Activated B cell treated with CpG ODN at 0.5 μM for 24 hours (primary cell): ENCODE measurements around the gene FLACC1. TPM values are rescaled to one million over a fixed set of nuclear protein-coding genes. Genes with fewer than 3 reads are reported as not detected.
"Not testable (repeated sequence)": the region's sequence is repeated elsewhere in the genome, so short reads cannot be mapped to it uniquely, and the experiment has no call there.

Experiments used
- ATAC-seq: fragments of 200-7000 bp; cut with Tn5 transposase; one replicate; pipeline ENCODE4 v1.10.0; 2021; ENCODE audit warnings: low read depth, mild to moderate bottlenecking, moderate library complexity
- CTCF ChIA-PET: fragments of 350-600 bp; sonication (Branson Sonifier 250); formaldehyde crosslinking; loops from one replicate; lab custom pipeline; 2021; ENCODE audit warnings: antibody characterized with exemption; lab: Charles Lee
- POLR2A ChIA-PET: fragments of 350-600 bp; sonication (Branson Sonifier 250); formaldehyde crosslinking; loops from one replicate; lab custom pipeline; 2021; ENCODE audit warnings: antibody characterized with exemption; lab: Charles Lee
- DNase-seq: peaks from one replicate; pipeline ENCODE4 v3.0.0; 2022
- H3K27ac Mint-ChIP-seq: one replicate; pipeline ENCODE4 v1.8.0; 2020; ENCODE audit warnings: mixed read lengths
- H3K27me3 Mint-ChIP-seq: one replicate; pipeline ENCODE4 v1.8.0; 2021; ENCODE audit warnings: mixed read lengths
- H3K36me3 Mint-ChIP-seq: one replicate; pipeline ENCODE4 v1.8.0; 2021; ENCODE audit warnings: low read depth, mixed read lengths
- H3K4me1 Mint-ChIP-seq: one replicate; pipeline ENCODE4 v1.8.0; 2021; ENCODE audit warnings: mixed read lengths
- H3K4me3 Mint-ChIP-seq: one replicate; pipeline ENCODE4 v1.8.0; 2020; ENCODE audit warnings: mild to moderate bottlenecking, mixed read lengths
- H3K9me3 Mint-ChIP-seq: one replicate; pipeline ENCODE4 v1.8.0; 2020; ENCODE audit warnings: mixed read lengths
- intact Hi-C: fragments of 100-400 bp; cut with micrococcal nuclease; formaldehyde crosslinking; loops from one replicate; pipeline ENCODE4 v1.15.1; 2024
- total RNA-seq: library from RNA; stranded (reverse); gene quantifications from 2 replicates; pipeline ENCODE4 v1.2.3, GENCODE V29; 2022
- TF ChIP-seq, protein P1 (sequence below): fragments of 200-600 bp; IDR thresholded peaks from one replicate; pipeline ENCODE4 v1.8.0; 2022; ENCODE audit warnings: antibody characterized with exemption, mild to moderate bottlenecking

FLACC1 gene
- total RNA-seq, 1 donor from 2014 or later = 4.6 TPM

DNA sequence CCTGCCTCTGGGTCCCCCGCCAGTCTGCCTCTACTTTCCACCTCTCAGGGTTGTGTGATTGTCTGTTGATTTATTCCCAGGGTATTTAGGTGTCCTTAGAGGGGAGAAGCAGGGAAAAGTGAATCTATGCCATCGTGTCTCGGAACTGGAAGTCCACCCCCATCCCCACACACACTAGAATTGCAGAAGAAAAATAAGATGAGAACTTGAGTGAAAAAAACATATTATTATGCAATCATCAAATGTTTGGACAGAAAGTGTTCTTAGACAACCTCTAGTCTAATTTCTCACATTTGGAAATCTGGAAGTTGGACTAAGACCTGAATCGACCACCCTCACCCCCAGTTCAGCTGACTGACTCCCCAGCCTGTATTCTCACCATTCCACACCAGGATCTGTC is 110.9 kb downstream of the FLACC1 start:
- H3K4me1 Mint-ChIP-seq = peaks cover 77% of the 10 kb centered on the region
- no peak overlapping the region for H3K4me3 Mint-ChIP-seq
- H3K27me3 Mint-ChIP-seq = no peaks in the 10 kb centered on the region
- H3K9me3 Mint-ChIP-seq = no peaks in the 10 kb centered on the region
- TF ChIP-seq, protein P1, sequence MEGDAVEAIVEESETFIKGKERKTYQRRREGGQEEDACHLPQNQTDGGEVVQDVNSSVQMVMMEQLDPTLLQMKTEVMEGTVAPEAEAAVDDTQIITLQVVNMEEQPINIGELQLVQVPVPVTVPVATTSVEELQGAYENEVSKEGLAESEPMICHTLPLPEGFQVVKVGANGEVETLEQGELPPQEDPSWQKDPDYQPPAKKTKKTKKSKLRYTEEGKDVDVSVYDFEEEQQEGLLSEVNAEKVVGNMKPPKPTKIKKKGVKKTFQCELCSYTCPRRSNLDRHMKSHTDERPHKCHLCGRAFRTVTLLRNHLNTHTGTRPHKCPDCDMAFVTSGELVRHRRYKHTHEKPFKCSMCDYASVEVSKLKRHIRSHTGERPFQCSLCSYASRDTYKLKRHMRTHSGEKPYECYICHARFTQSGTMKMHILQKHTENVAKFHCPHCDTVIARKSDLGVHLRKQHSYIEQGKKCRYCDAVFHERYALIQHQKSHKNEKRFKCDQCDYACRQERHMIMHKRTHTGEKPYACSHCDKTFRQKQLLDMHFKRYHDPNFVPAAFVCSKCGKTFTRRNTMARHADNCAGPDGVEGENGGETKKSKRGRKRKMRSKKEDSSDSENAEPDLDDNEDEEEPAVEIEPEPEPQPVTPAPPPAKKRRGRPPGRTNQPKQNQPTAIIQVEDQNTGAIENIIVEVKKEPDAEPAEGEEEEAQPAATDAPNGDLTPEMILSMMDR = no peak
- ChIA-PET POLR2A (interaction anchor here (3.1 kb wide), 1 partner anchor 14 kb away, joined by 19 read pairs; the partner anchor contains the start of gene CASP8), CTCF (no interaction called here)
- ATAC-seq (no peak), DNase-seq (no peak)
- peak overlapping the region; percentile 50 for H3K27ac Mint-ChIP-seq
- intact Hi-C loops = no loop called here
- H3K36me3 Mint-ChIP-seq = peaks cover 17% of the 10 kb centered on the region

GRCh38 chr2:201244829-201245228 is 112.3 kb downstream of the FLACC1 start:
- TF ChIP-seq, protein P1 = no peak
- Mint-ChIP-seq H3K36me3 (peaks cover 25% of the 10 kb centered on the region), H3K4me1 (peaks cover 77% of the 10 kb centered on the region), H3K4me3 (no peak overlapping the region), H3K9me3 (no peaks in the 10 kb centered on the region), H3K27me3 (no peaks in the 10 kb centered on the region), H3K27ac (peak overlapping the region; percentile 46)
- POLR2A ChIA-PET = interaction anchor here (0.6 to 1.2 kb wide), 2 partner anchors 15 to 17 kb away, joined by 3 to 17 read pairs; partner anchors contain the start of gene CASP8
- ATAC-seq (no peak), DNase-seq (no peak)
- intact Hi-C loops = loop anchor here (2.0 kb wide), 1 partner anchor 14 kb away; no protein-coding TSS in a partner anchor
- CTCF ChIA-PET = no interaction called here

DNA sequence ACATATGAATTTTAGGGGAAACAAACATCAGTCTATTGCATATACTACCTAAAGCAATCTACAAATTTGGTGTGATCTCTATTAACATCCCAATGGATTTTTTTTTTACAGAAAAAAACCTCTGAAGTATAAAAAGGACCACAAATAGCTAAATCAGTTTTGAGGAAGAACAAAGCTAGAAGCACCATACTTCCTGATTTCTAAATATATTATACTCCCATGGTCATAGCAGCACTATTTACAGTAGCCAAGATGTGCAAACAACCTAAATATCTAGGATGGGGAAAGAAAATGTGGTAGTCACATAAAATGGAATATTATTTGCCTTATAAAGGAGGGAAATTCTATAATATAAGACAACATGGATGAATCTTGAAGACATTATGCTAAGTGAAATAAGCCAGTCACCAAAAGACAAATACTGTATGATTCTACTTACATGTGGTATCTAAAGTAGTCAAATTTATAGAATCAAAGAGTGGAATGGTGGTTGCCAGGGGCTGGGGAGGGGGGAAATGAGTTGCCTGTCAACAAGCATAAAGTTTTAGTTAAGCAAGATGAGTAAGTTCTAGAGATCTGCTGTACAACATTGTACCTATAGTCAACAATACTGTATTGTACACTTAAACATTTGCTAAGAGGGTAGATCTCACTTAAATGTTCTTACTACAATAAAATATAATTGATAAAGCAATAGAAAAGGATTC is 114.4 kb downstream of the FLACC1 start:
- no peak for ATAC-seq
- no peak for DNase-seq
- Mint-ChIP-seq H3K4me3 (no peak overlapping the region), H3K9me3 (no peaks in the 10 kb centered on the region), H3K4me1 (peaks cover 74% of the 10 kb centered on the region), H3K36me3 (peaks cover 33% of the 10 kb centered on the region), H3K27ac (peak overlapping the region; percentile 54), H3K27me3 (no peaks in the 10 kb centered on the region)
- ChIA-PET POLR2A (interaction anchor here (0.6 to 2.6 kb wide), 7 partner anchors 9 to 101 kb away, joined by 3 to 17 read pairs (median 7); partner anchors contain the start of gene CASP8), CTCF (interaction anchor here (0.7 to 2.1 kb wide), 5 partner anchors 14 to 337 kb away, joined by 3 to 9 read pairs (median 4); partner anchors contain the start of gene CASP8)
- TF ChIP-seq, protein P1 = no peak
- intact Hi-C loops = no loop called here

DNA sequence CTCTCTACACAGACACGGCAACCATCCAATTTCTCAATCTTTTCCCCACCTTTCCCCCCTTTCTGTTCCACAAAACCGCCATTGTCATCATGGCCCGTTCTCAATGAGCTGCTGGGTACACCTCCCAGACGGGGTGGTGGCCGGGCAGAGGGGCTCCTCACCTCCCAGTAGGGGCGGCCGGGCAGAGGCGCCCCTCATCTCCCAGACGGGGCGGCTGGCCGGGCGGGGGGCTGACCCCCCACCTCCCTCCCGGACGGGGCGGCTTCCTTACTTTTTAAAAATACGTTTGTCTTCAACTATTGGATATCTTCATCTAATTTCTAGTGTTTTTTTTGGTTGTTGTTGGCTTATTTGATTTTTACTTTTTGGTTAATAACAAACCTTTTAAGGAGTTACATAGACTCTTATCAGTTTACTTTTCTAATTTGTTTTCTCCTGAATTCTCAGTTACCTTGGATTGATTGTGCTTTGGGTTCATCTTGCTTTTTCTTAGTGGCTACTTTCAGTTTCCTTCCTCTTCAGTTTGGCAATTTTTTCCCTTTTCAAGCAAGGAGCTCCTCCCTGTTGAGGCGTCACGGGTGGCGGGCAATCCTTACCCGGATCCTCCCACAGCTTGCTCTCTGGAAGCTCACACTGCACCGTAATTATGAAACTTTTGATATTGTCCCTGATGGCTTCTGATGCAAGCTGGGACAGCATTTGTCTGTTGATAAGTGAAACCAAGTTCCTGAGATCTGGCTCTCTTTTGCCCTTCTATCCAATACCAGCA is 117.8 kb downstream of the FLACC1 start:
- H3K9me3 Mint-ChIP-seq, ATAC-seq, DNase-seq, H3K4me3 Mint-ChIP-seq, H3K27me3 Mint-ChIP-seq, POLR2A ChIA-PET: not testable (repeated sequence)
- Mint-ChIP-seq H3K36me3 (peaks cover 38% of the 10 kb centered on the region), H3K27ac (peak overlapping the region; percentile 66), H3K4me1 (peaks cover 80% of the 10 kb centered on the region)
- CTCF ChIA-PET = interaction anchor here (1.1 kb wide), 1 partner anchor 124 kb away, joined by 3 read pairs; no protein-coding TSS in a partner anchor
- intact Hi-C loops = loop anchor here (10.0 kb wide), 3 partner anchors 335 to 1025 kb away; partner anchors contain the start of genes FZD7 and NOP58

Other genes starting within 250 kb of the FLACC1 start
- 274 and 320 TPM in 2 replicates for gene CFLAR, start 241.2 kb downstream of the FLACC1 start, total RNA-seq
- 9.5 and 13.8 TPM in 2 replicates for gene CASP10, start 174.2 kb downstream of the FLACC1 start, total RNA-seq
- gene CASP8, start 96.8 kb downstream of the FLACC1 start, total RNA-seq = 74.2 and 84.4 TPM in 2 replicates
- gene TRAK2, start 94.1 kb upstream of the FLACC1 start, total RNA-seq = 17.7 and 20.1 TPM in 2 replicates
- 17.8 and 23.3 TPM in 2 replicates for gene STRADB, start 94.4 kb upstream of the FLACC1 start, total RNA-seq